Panc1 (cell line): ENCODE results near the gene TC2N. TPM values are rescaled to one million over a fixed set of nuclear protein-coding genes. Genes with fewer than 3 reads are reported as not detected.

Experiments used
- ATAC-seq: fragments of 200-7000 bp; cut with Tn5 transposase; 2 replicates; pipeline ENCODE4 v1.9.1; 2020; ENCODE audit warnings: mild to moderate bottlenecking, moderate library complexity
- BruUV-seq: library from RNA; stranded (reverse); fragments of 400-500 nt; replicated peaks from 2 replicates; lab custom pipeline; 2021; lab: Mats Ljungman, UMichigan
- CTCF ChIA-PET: fragments of 300-600 bp; sonication (Branson Sonifier 250); formaldehyde crosslinking; loops from one replicate; lab custom pipeline; 2022; ENCODE audit warnings: antibody characterized with exemption; lab: Charles Lee
- POLR2A ChIA-PET: fragments of 300-600 bp; sonication (Branson Sonifier 250); formaldehyde crosslinking; loops from one replicate; lab custom pipeline; 2022; ENCODE audit warnings: antibody characterized with exemption; lab: Charles Lee
- DNase-seq: peaks from one replicate; pipeline ENCODE4 v3.0.0-alpha.2; 2010; ENCODE audit warnings: low read depth, low spot score
- H3K27ac ChIP-seq: 2 replicates; pipeline ENCODE4 v1.5.1; 2011; ENCODE audit warnings: mild to moderate bottlenecking, low read length, inconsistent platforms
- H3K27me3 ChIP-seq: fragments of 200-500 bp; sonication (Bioruptor generic); 2 replicates; pipeline ENCODE4 v1.6.0; 2014; ENCODE audit warnings: low read length, inconsistent platforms; ENCODE audit not compliant: control insufficient read depth, insufficient read depth
- H3K36me3 ChIP-seq: fragments of 200-500 bp; sonication (Bioruptor generic); 2 replicates; pipeline ENCODE4 v1.5.1; 2014; ENCODE audit warnings: inconsistent platforms, mild to moderate bottlenecking, low read length, moderate library complexity; ENCODE audit not compliant: control insufficient read depth, insufficient read depth
- H3K4me1 ChIP-seq: 2 replicates; pipeline ENCODE4 v1.5.1; 2011; ENCODE audit warnings: inconsistent platforms, mild to moderate bottlenecking, low read length, moderate library complexity; ENCODE audit not compliant: control insufficient read depth, insufficient read depth
- H3K4me3 ChIP-seq, 2 experiments: 2 replicates each; pipeline ENCODE4 v1.5.1; 2011 to 2012; ENCODE audit warnings: low read depth in 2 of 2, low read length in 2 of 2, mild to moderate bottlenecking in 2 of 2, inconsistent platforms in 1 of 2, moderate library complexity in 1 of 2
- H3K9me3 ChIP-seq: fragments of 200-500 bp; sonication (Bioruptor generic); 2 replicates; pipeline ENCODE4 v1.5.1; 2014; ENCODE audit warnings: low read depth, mild to moderate bottlenecking, inconsistent platforms, low read length, moderate library complexity; ENCODE audit not compliant: control insufficient read depth, insufficient read depth
- POLR2AphosphoS5 ChIP-seq: IDR thresholded peaks from 2 replicates; pipeline ENCODE4 v1.6.1; 2012; ENCODE audit warnings: mild to moderate bottlenecking, low read depth, low read length, moderate library complexity
- SIN3A ChIP-seq: IDR thresholded peaks from 2 replicates; pipeline ENCODE4 v1.6.1; 2012; ENCODE audit warnings: low read depth, mild to moderate bottlenecking, low read length, moderate library complexity, borderline replicate concordance; ENCODE audit not compliant: insufficient read depth
- TCF7L2 ChIP-seq: IDR thresholded peaks from 2 replicates; pipeline ENCODE4 v1.6.1; 2011; ENCODE audit warnings: mild to moderate bottlenecking, low read depth, low read length, inconsistent platforms
- in situ Hi-C: cut with HindIII; loops from 2 replicates; pipeline ENCODE4 v1.10.0; 2016; ENCODE audit warnings: low sequenced_read_pairs, low pct_unique_long_range_greater_than_20kb
- intact Hi-C: fragments of 100-400 bp; cut with micrococcal nuclease; formaldehyde crosslinking; loops from one replicate; pipeline ENCODE4 v1.10.0; 2022; ENCODE audit not compliant: unreplicated experiment
- total RNA-seq: library from RNA; stranded (reverse); gene quantifications from one replicate; pipeline ENCODE4 v1.2.1, GENCODE V29; 2021; ENCODE audit not compliant: unreplicated experiment
- TF ChIP-seq, protein P1 (sequence below), 2 experiments: IDR thresholded peaks; 2 replicates each; pipeline ENCODE4 v1.6.1; 2011 to 2012; ENCODE audit warnings: low read depth in 2 of 2, control low read depth in 1 of 2, low read length in 1 of 2, mild to moderate bottlenecking in 1 of 2, moderate library complexity in 1 of 2; ENCODE audit not compliant: insufficient read depth in 1 of 2
- TF ChIP-seq, protein P2 (sequence below): fragments of 450-650 bp; IDR thresholded peaks from 2 replicates; pipeline ENCODE4 v1.5.1; 2017; ENCODE audit warnings: mild to moderate bottlenecking

TC2N gene
- total RNA-seq, 1 experiment from 2014 or later, result 0.49 TPM

DNA sequence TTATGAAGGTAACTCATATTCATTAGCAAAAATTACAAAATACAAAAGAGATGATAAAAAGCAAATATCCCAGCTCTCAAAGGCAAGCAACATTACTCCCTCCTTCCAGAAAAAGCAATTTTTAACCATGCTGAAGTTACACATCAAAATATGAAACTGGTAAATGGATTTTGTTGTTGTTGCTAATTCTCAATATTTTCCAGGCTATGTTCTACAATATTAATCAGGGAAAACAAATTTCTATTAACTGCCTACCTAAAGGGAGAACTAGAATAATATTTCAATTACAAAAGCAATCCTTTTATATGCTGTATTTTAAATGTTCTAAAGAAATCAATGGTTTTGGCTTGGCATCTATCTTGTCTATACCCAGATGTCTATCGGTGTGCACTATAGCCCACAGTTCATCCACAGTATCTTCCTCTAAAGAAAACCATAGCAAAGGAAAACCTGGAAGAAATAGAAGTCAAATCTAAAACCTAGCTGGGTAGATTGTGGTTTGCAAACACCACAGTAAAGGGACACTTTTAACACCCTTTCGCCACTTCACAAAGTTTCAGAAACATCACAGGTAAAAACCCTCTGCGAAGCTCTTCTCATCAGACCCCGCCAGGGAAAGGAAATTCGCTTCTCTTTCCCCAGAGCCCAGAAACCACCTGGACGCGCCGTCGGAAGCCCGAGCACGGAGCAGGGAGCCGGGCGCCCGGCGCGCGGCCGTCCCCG is 32.0 kb downstream of the TC2N start:
- DNase-seq, result no peak
- Histone ChIP-seq H3K27me3 (peaks cover 28% of the 10 kb centered on the region), H3K9me3 (no peaks in the 10 kb centered on the region), H3K4me3 (no peak overlapping the region), H3K36me3 (peaks cover 2% of the 10 kb centered on the region; the same call in 1 of the 2 replicates), H3K4me1 (peaks cover 3% of the 10 kb centered on the region; the same call in 1 of the 2 replicates), H3K27ac (no peak overlapping the region)
- intact Hi-C loops, result no loop called here
- ATAC-seq, result no peak
- TF ChIP-seq SIN3A, result no peak
- TF ChIP-seq, protein P1, sequence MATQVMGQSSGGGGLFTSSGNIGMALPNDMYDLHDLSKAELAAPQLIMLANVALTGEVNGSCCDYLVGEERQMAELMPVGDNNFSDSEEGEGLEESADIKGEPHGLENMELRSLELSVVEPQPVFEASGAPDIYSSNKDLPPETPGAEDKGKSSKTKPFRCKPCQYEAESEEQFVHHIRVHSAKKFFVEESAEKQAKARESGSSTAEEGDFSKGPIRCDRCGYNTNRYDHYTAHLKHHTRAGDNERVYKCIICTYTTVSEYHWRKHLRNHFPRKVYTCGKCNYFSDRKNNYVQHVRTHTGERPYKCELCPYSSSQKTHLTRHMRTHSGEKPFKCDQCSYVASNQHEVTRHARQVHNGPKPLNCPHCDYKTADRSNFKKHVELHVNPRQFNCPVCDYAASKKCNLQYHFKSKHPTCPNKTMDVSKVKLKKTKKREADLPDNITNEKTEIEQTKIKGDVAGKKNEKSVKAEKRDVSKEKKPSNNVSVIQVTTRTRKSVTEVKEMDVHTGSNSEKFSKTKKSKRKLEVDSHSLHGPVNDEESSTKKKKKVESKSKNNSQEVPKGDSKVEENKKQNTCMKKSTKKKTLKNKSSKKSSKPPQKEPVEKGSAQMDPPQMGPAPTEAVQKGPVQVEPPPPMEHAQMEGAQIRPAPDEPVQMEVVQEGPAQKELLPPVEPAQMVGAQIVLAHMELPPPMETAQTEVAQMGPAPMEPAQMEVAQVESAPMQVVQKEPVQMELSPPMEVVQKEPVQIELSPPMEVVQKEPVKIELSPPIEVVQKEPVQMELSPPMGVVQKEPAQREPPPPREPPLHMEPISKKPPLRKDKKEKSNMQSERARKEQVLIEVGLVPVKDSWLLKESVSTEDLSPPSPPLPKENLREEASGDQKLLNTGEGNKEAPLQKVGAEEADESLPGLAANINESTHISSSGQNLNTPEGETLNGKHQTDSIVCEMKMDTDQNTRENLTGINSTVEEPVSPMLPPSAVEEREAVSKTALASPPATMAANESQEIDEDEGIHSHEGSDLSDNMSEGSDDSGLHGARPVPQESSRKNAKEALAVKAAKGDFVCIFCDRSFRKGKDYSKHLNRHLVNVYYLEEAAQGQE (IDR thresholded peaks at IDR 0.05; ENCODE audit: insufficient read depth in 1 of 2, low read depth in 2 of 2, low read length in 1 of 2), result no peak
- TF ChIP-seq, protein P2, sequence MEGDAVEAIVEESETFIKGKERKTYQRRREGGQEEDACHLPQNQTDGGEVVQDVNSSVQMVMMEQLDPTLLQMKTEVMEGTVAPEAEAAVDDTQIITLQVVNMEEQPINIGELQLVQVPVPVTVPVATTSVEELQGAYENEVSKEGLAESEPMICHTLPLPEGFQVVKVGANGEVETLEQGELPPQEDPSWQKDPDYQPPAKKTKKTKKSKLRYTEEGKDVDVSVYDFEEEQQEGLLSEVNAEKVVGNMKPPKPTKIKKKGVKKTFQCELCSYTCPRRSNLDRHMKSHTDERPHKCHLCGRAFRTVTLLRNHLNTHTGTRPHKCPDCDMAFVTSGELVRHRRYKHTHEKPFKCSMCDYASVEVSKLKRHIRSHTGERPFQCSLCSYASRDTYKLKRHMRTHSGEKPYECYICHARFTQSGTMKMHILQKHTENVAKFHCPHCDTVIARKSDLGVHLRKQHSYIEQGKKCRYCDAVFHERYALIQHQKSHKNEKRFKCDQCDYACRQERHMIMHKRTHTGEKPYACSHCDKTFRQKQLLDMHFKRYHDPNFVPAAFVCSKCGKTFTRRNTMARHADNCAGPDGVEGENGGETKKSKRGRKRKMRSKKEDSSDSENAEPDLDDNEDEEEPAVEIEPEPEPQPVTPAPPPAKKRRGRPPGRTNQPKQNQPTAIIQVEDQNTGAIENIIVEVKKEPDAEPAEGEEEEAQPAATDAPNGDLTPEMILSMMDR, result no peak
- TF ChIP-seq POLR2AphosphoS5, result no peak
- no peak for TF ChIP-seq TCF7L2
- in situ Hi-C loops, result no loop called here
- POLR2A ChIA-PET, result no interaction called here
- BruUV-seq, result no TSS peak
- CTCF ChIA-PET, result no interaction called here

DNA sequence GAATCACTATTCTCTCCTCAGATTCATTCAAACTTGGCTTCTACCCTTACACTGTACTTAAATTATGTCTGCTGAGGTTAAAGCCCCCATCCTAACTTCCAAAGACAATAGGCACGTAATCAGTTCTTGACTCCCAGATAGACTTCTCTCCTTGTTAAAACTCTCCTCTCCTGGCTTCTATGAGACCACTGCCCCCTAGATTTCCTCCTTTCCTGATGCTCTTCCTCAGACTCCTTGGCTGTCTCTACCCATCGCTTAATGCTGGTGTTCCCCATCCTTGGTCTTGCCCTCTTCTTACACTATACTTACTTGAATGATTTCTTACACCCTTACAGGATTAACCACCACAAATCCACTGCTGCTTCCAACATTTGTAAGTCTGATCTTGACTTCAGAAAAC is 32.8 kb downstream of the TC2N start:
- no TSS peak for BruUV-seq
- no peaks in the 10 kb centered on the region for H3K9me3 ChIP-seq
- peaks cover 2% of the 10 kb centered on the region; the same call in 1 of the 2 replicates for H3K36me3 ChIP-seq
- intact Hi-C loops (no loop called here), in situ Hi-C loops (no loop called here)
- no peak overlapping the region for H3K4me3 ChIP-seq
- TF ChIP-seq, protein P2, result no peak
- TF ChIP-seq, protein P1 (IDR thresholded peaks at IDR 0.05; ENCODE audit: insufficient read depth in 1 of 2, low read depth in 2 of 2, low read length in 1 of 2), result no peak
- no peak for TF ChIP-seq SIN3A
- TF ChIP-seq TCF7L2, result no peak
- TF ChIP-seq POLR2AphosphoS5, result no peak
- no peak for DNase-seq
- peaks cover 3% of the 10 kb centered on the region; the same call in 1 of the 2 replicates for H3K4me1 ChIP-seq
- CTCF ChIA-PET, result no interaction called here
- no peak for ATAC-seq
- H3K27ac ChIP-seq, result no peak overlapping the region
- peaks cover 28% of the 10 kb centered on the region for H3K27me3 ChIP-seq
- POLR2A ChIA-PET, result no interaction called here
